ENCODE results near the gene THAP4.
"Not testable (repeated sequence)": the region's sequence is repeated elsewhere in the genome, so short reads cannot be mapped to it uniquely, and the experiment has no call there.

Gene THAP4

GRCh38 chr2:241577413-241578122, 59.4 kb downstream of the THAP4 start:
- DNase-seq, result no peak

DNA sequence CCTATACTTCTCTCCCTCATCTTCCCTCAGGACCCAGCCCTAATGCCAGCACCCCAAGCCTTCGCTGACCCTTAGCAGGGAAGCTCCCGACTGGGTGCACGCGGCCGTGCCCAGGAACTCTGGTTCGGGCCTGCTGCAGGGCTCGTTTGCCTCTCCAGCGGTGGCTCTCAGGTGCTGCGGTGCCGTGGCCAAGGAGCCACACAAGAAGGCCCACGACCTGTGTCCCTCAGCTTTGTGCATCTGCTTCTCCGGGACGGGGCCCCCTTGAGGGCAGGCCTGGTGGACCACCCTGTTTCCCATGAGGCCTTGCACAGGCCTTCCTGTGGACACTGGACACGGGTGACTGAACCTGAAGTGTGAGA, 60.7 kb downstream of the THAP4 start:
- DNase-seq, result no peak

GRCh38 chr2:241575624-241576292, 61.2 kb downstream of the THAP4 start:
- no peak for DNase-seq

GRCh38 chr2:241574911-241575623, 61.9 kb downstream of the THAP4 start:
- no peak for DNase-seq

DNA sequence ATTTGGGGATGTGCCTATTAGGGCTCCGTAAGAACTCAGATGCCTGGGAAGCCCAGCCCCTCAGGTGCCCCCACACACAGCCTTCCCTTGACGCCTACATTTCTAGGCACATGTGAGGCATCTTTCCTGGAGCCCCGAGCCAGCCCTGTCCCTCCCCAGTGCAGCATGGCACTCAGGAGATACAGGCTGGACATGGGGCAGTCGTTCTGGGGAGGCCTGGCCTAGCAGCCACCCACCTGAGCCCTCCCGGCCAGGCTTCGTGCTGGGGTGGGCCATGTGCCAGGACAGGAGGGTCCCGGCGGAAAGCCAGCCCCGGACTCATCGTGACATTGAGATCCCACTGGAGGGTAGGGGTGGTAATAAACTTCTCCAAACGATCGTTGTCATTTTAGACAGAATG, 63.2 kb downstream of the THAP4 start:
- DNase-seq, result no peak

GRCh38 chr2:241572915-241573651, 63.9 kb downstream of the THAP4 start:
- not testable (repeated sequence) for DNase-seq

- no peak for DNase-seq
These were observed 64.9 kb downstream of the THAP4 start for GRCh38 chr2:241571821-241572620.

- no peak for DNase-seq
These were observed 65.9 kb downstream of the THAP4 start for GRCh38 chr2:241570961-241571581.

DNA sequence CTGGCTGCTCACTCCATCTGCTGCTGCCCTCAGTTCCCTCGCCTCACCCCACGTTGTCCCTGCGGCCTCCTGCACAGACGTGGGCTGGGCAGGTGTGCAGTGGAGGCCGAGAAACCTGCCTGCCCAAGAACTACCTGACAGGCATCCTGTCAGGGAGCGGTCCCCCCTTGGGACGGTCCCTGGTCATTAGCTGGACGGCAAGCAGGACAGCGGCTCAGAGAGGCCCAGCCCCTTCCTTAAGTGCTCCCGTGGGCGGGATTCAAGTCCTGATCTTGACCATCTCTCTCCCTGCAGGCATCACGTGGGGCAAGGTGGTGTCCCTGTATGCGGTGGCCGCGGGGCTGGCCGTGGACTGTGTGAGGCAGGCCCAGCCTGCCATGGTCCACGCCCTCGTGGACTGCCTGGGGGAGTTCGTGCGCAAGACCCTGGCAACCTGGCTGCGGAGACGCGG, 67.1 kb downstream of the THAP4 start:
- DNase-seq, result no peak

- DNase-seq, result no peak
These were observed 68.2 kb downstream of the THAP4 start for GRCh38 chr2:241568726-241569125.

- DNase-seq, result no peak
These were observed 69.2 kb downstream of the THAP4 start for GRCh38 chr2:241567776-241568175.

DNA sequence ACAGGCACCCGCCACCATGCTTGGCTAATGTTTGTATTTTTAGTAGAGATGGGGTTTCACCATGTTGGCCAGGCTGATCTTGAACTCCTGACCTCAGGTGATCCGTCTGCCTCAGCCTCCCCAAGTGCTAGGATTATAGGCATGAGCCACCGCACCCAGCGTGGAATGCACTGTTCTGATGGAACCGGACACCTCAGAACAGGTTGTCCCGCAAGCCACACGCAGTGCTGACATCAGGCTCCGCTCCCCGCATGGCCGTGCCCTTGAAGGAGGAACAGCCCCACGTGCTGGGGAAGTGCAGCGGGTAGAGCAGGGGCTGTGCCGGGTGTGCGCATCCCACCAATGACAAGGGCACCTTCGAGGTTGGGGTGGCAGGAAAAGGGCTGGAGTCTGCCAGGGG, 69.7 kb downstream of the THAP4 start:
- not testable (repeated sequence) for DNase-seq

GRCh38 chr2:241566468-241566867, 70.5 kb downstream of the THAP4 start:
- no peak for DNase-seq

GRCh38 chr2:241566021-241566420, 70.9 kb downstream of the THAP4 start:
- DNase-seq, result not testable (repeated sequence)

- DNase-seq, result no peak
These were observed 71.5 kb downstream of the THAP4 start for GRCh38 chr2:241565411-241565810.

- no peak for DNase-seq
These were observed 72.2 kb downstream of the THAP4 start for GRCh38 chr2:241564596-241565410.

DNA sequence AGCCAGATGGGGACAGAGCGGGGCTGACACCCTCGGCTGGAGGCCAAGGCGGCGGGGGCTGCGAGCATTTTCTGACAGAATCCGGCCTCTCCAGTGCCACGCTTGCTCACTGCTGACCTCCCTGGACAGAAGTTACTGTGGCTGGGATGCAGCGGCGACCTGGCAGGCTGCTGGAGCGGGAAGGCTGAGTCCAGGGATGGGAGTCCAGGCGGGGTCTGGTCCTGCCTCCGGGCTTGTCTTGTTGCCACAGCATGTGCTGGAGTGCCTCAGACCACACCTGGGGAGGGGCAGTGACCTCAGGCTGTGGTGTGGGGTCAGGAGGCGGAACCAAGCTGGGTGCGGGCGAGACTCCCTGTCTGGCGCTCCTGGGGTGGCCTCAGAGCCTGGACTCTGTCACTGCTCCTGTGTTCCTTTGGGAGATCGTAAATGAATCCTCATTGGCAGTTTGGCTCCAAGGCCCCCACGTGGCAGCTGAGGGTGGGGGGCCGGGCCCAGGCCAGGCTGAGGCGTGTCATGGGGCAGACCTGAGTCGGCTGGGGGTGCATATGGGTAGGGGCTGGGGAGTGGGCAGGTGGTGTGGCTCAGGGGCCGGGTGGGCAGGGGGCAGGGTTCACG, 72.9 kb downstream of the THAP4 start:
- DNase-seq, result no peak

GRCh38 chr2:241563571-241563980, 73.4 kb downstream of the THAP4 start:
- no peak for DNase-seq

GRCh38 chr2:241563031-241563507, 73.9 kb downstream of the THAP4 start:
- DNase-seq, result no peak

- DNase-seq, result no peak
These were observed 74.6 kb downstream of the THAP4 start for GRCh38 chr2:241562269-241562891.
